GM23248 (cell line): ENCODE data around the gene DYRK1B.

Experiments used
- EZH2 ChIP-seq: fragments of 200-600 bp; sonication (generic); IDR thresholded peaks from 2 replicates; pipeline ENCODE4 v1.6.1; 2018; ENCODE audit warnings: antibody characterized with exemption, mild to moderate bottlenecking; ENCODE audit not compliant: insufficient read depth, poor library complexity, severe bottlenecking
- EZH2phosphoT487 ChIP-seq: fragments of 200-600 bp; sonication (generic); IDR thresholded peaks from 2 replicates; pipeline ENCODE4 v1.6.1; 2018; ENCODE audit warnings: antibody characterized with exemption, moderate library complexity, mild to moderate bottlenecking, low read depth; ENCODE audit not compliant: insufficient read depth

GRCh38 chr19:39852882-39853281 is 18.9 kb upstream of the DYRK1B start:
- TF ChIP-seq EZH2phosphoT487, result no peak
- TF ChIP-seq EZH2, result no peak
